GM23338 (cell line): Measurements from ENCODE around the gene ITGAV. TPM values are rescaled to one million over a fixed set of nuclear protein-coding genes. Genes with fewer than 3 reads are reported as not detected.

Source experiments
- ATAC-seq: fragments of 200-7000 bp; cut with Tn5 transposase; 3 replicates; pipeline ENCODE4 v1.9.1; 2020
- DNase-seq: peaks from one replicate; pipeline ENCODE4 v3.0.0-alpha.2; 2015; ENCODE audit warnings: low spot score
- H2AFZ ChIP-seq: fragments of 200-600 bp; sonication (generic); 2 replicates; pipeline ENCODE4 v1.8.0; 2016; ENCODE audit warnings: antibody characterized with exemption, mild to moderate bottlenecking, moderate library complexity
- H3F3A ChIP-seq: fragments of 200-600 bp; sonication (generic); replicated peaks from 2 replicates; pipeline ENCODE4 v1.8.0; 2017; ENCODE audit warnings: antibody characterized with exemption, mixed run types, low read depth
- H3K27ac ChIP-seq: fragments of 200-600 bp; sonication (generic); 2 replicates; pipeline ENCODE4 v1.6.1; 2016; ENCODE audit warnings: low read depth
- H3K27me3 ChIP-seq: fragments of 200-600 bp; sonication (generic); 2 replicates; pipeline ENCODE4 v1.8.0; 2016; ENCODE audit warnings: mild to moderate bottlenecking, mixed run types, moderate library complexity; ENCODE audit not compliant: insufficient read depth
- H3K36me3 ChIP-seq: fragments of 200-600 bp; sonication (generic); 2 replicates; pipeline ENCODE4 v1.8.0; 2016; ENCODE audit warnings: mild to moderate bottlenecking; ENCODE audit not compliant: insufficient read depth
- H3K4me1 ChIP-seq: fragments of 200-600 bp; sonication (generic); 2 replicates; pipeline ENCODE4 v1.8.0; 2016; ENCODE audit warnings: mild to moderate bottlenecking, moderate library complexity; ENCODE audit not compliant: insufficient read depth
- H3K4me2 ChIP-seq: fragments of 200-600 bp; sonication (generic); 2 replicates; pipeline ENCODE4 v1.7.1; 2017; ENCODE audit warnings: mixed run types
- H3K4me3 ChIP-seq: fragments of 200-600 bp; sonication (generic); 2 replicates; pipeline ENCODE4 v1.6.1; 2016; ENCODE audit warnings: mixed run types
- H3K79me2 ChIP-seq: fragments of 200-600 bp; sonication (generic); replicated peaks from 2 replicates; pipeline ENCODE4 v1.8.0; 2017; ENCODE audit warnings: mild to moderate bottlenecking; ENCODE audit not compliant: insufficient read depth
- H3K9me2 ChIP-seq: fragments of 200-600 bp; sonication (generic); 2 replicates; pipeline ENCODE4 v1.8.0; 2017; ENCODE audit not compliant: insufficient read depth
- H4K20me1 ChIP-seq: fragments of 200-600 bp; sonication (generic); replicated peaks from 2 replicates; pipeline ENCODE4 v1.8.0; 2017; ENCODE audit warnings: mild to moderate bottlenecking; ENCODE audit not compliant: insufficient read depth
- H3K27ac Mint-ChIP-seq: 2 replicates; pipeline ENCODE4 v1.8.0; 2020; ENCODE audit warnings: inconsistent platforms, mild to moderate bottlenecking, moderate library complexity, mixed read lengths
- H3K27me3 Mint-ChIP-seq: 3 replicates; pipeline ENCODE4 v1.8.0; 2022; ENCODE audit warnings: low read depth, mild to moderate bottlenecking, moderate library complexity, mixed read lengths, inconsistent platforms; ENCODE audit not compliant: insufficient read depth, poor library complexity
- H3K36me3 Mint-ChIP-seq: 3 replicates; pipeline ENCODE4 v1.8.0; 2021; ENCODE audit warnings: low read depth, mild to moderate bottlenecking, inconsistent platforms, moderate library complexity, mixed read lengths
- H3K4me1 Mint-ChIP-seq: 3 replicates; pipeline ENCODE4 v1.8.0; 2020; ENCODE audit warnings: mild to moderate bottlenecking, inconsistent platforms, mixed read lengths
- H3K4me3 Mint-ChIP-seq: 3 replicates; pipeline ENCODE4 v1.8.0; 2021; ENCODE audit warnings: moderate library complexity, mild to moderate bottlenecking, inconsistent platforms, mixed read lengths
- H3K9me3 Mint-ChIP-seq: 3 replicates; pipeline ENCODE4 v1.8.0; 2020; ENCODE audit warnings: moderate library complexity, mild to moderate bottlenecking, inconsistent platforms, mixed read lengths
- CREB1 ChIP-seq: fragments of 250-450 bp; sonication (Bioruptor Pico); IDR thresholded peaks from 2 replicates; pipeline ENCODE4 v1.5.0; 2020; ENCODE audit warnings: low read depth, mild to moderate bottlenecking, moderate library complexity
- ETS1 ChIP-seq: IDR thresholded peaks from 2 replicates; pipeline ENCODE4 v1.6.1; 2016; ENCODE audit warnings: antibody characterized with exemption
- EZH2 ChIP-seq: fragments of 200-600 bp; sonication (generic); IDR thresholded peaks from one replicate; pipeline ENCODE4 v1.8.0; 2017; ENCODE audit warnings: antibody characterized with exemption, mild to moderate bottlenecking, low read depth; ENCODE audit not compliant: unreplicated experiment
- EZH2phosphoT487 ChIP-seq: fragments of 200-600 bp; sonication (generic); IDR thresholded peaks from one replicate; pipeline ENCODE4 v1.8.1; 2018; ENCODE audit warnings: antibody characterized with exemption; ENCODE audit not compliant: unreplicated experiment
- JUNB ChIP-seq: IDR thresholded peaks from one replicate; pipeline ENCODE4 v1.6.1; 2016; ENCODE audit warnings: antibody characterized with exemption; ENCODE audit not compliant: unreplicated experiment
- NANOG ChIP-seq: IDR thresholded peaks from 2 replicates; pipeline ENCODE4 v1.6.1; 2016; ENCODE audit warnings: antibody characterized with exemption, borderline replicate concordance
- POLR2AphosphoS5 ChIP-seq: IDR thresholded peaks from 2 replicates; pipeline ENCODE4 v1.6.1; 2016; ENCODE audit warnings: antibody characterized with exemption, low read depth
- STAT1 ChIP-seq: IDR thresholded peaks from one replicate; pipeline ENCODE4 v1.6.1; 2016; ENCODE audit warnings: antibody characterized with exemption; ENCODE audit not compliant: unreplicated experiment
- ZNF114 ChIP-seq: fragments of 250-450 bp; sonication (Bioruptor Pico); IDR thresholded peaks from 2 replicates; pipeline ENCODE4 v1.5.0; 2020; ENCODE audit warnings: mild to moderate bottlenecking, moderate library complexity
- ZNF331 ChIP-seq: fragments of 250-450 bp; sonication (Bioruptor Pico); IDR thresholded peaks from 2 replicates; pipeline ENCODE4 v1.5.0; 2020; ENCODE audit warnings: low read depth, mild to moderate bottlenecking, moderate library complexity
- ZNF462 ChIP-seq: fragments of 250-450 bp; sonication (Bioruptor Pico); IDR thresholded peaks from 2 replicates; pipeline ENCODE4 v1.5.0; 2020; ENCODE audit warnings: mild to moderate bottlenecking, moderate library complexity
- polyA plus RNA-seq: library from polyadenylated mRNA; unstranded; fragments of >200 nt; fragmentation: Nextera tagmentation; extraction: Ambion mirVana; gene quantifications from 2 replicates; pipeline ENCODE4 v1.2.1, GENCODE V29; 2016
- total RNA-seq: library from RNA; depleted of rRNA; stranded (reverse); fragments of >200 nt; shearing (Covaris generic); gene quantifications from 2 replicates; pipeline ENCODE4 v1.2.3, GENCODE V29; 2014
- TF ChIP-seq, protein P1 (sequence below), 2 experiments: fragments of 200-600 bp in 1 of 2; sonication (generic) in 1 of 2; conservative IDR thresholded peaks; 2 replicates each; pipeline versions ENCODE4 v1.5.1 to v1.6.1; 2016 to 2017; ENCODE audit warnings: antibody characterized with exemption in 2 of 2, low read depth in 2 of 2, mild to moderate bottlenecking in 2 of 2, moderate library complexity in 1 of 2

The ITGAV gene
- total and polyA plus RNA-seq, 2 experiments from 2014 or later: 9.1 to 56.5 TPM

- TF ChIP-seq, protein P1, sequence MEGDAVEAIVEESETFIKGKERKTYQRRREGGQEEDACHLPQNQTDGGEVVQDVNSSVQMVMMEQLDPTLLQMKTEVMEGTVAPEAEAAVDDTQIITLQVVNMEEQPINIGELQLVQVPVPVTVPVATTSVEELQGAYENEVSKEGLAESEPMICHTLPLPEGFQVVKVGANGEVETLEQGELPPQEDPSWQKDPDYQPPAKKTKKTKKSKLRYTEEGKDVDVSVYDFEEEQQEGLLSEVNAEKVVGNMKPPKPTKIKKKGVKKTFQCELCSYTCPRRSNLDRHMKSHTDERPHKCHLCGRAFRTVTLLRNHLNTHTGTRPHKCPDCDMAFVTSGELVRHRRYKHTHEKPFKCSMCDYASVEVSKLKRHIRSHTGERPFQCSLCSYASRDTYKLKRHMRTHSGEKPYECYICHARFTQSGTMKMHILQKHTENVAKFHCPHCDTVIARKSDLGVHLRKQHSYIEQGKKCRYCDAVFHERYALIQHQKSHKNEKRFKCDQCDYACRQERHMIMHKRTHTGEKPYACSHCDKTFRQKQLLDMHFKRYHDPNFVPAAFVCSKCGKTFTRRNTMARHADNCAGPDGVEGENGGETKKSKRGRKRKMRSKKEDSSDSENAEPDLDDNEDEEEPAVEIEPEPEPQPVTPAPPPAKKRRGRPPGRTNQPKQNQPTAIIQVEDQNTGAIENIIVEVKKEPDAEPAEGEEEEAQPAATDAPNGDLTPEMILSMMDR (conservative IDR thresholded peaks at IDR 0.05; ENCODE audit: low read depth in 2 of 2): no peak
- TF ChIP-seq ZNF462 (CRISPR knock-in tag): no peak
- TF ChIP-seq STAT1: no peak
- TF ChIP-seq JUNB: no peak
- no peak for TF ChIP-seq CREB1 (CRISPR knock-in tag)
Measured at GRCh38 chr2:186648130-186648529, 58.3 kb downstream of the ITGAV start (continued).

- ATAC-seq (no peak), DNase-seq (no peak)
- no peak overlapping the region for H3K4me3 ChIP-seq
- no peak overlapping the region for H3K27ac ChIP-seq
- no peaks in the 10 kb centered on the region for H3K27me3 Mint-ChIP-seq
- H3K4me2 ChIP-seq: no peak overlapping the region
- H3K4me3 Mint-ChIP-seq: no peak overlapping the region
- H3K79me2 ChIP-seq: no peaks in the 10 kb centered on the region
- no peaks in the 10 kb centered on the region for H3K9me3 Mint-ChIP-seq
- H3K36me3 ChIP-seq: no peaks in the 10 kb centered on the region
- H3K27me3 ChIP-seq: no peaks in the 10 kb centered on the region
- no peaks in the 10 kb centered on the region for H3K4me1 Mint-ChIP-seq
- no peaks in the 10 kb centered on the region for H4K20me1 ChIP-seq
- H3K36me3 Mint-ChIP-seq: peaks cover 11% of the 10 kb centered on the region; the same call in 2 of the 3 replicates
- H3K9me2 ChIP-seq: no peaks in the 10 kb centered on the region
- no peaks in the 10 kb centered on the region for H3F3A ChIP-seq
- no peaks in the 10 kb centered on the region for H3K4me1 ChIP-seq
- no peak overlapping the region for H3K27ac Mint-ChIP-seq
- no peak overlapping the region for H2AFZ ChIP-seq
- TF ChIP-seq, protein P1 (conservative IDR thresholded peaks at IDR 0.05; ENCODE audit: low read depth in 2 of 2): no peak
- TF ChIP-seq ZNF331 (CRISPR knock-in tag) (no peak), NANOG (no peak), POLR2AphosphoS5 (no peak), STAT1 (no peak), ZNF114 (CRISPR knock-in tag) (no peak), EZH2 (no peak), EZH2phosphoT487 (no peak), ETS1 (no peak), CREB1 (CRISPR knock-in tag) (no peak)
Measured at GRCh38 chr2:186653511-186653910, 63.7 kb downstream of the ITGAV start.
